Esophagus mucosa (tissue), 1 donor: ENCODE data around the gene CEP152. TPM values are rescaled to one million over a fixed set of nuclear protein-coding genes. Genes with fewer than 3 reads are reported as not detected.
"Not testable (repeated sequence)": the region's sequence is repeated elsewhere in the genome, so short reads cannot be mapped to it uniquely, and the experiment has no call there.

Experiments used
- ATAC-seq: fragments of 200-7000 bp; cut with Tn5 transposase; one replicate; pipeline ENCODE4 v1.9.1; 2020
- total RNA-seq: library from RNA; stranded (reverse); gene quantifications from one replicate; pipeline ENCODE4 v1.2.4, GENCODE V29; 2023
- donor health status: DM: yes; HTN: yes; CAD: no.

The CEP152 gene, protein sequence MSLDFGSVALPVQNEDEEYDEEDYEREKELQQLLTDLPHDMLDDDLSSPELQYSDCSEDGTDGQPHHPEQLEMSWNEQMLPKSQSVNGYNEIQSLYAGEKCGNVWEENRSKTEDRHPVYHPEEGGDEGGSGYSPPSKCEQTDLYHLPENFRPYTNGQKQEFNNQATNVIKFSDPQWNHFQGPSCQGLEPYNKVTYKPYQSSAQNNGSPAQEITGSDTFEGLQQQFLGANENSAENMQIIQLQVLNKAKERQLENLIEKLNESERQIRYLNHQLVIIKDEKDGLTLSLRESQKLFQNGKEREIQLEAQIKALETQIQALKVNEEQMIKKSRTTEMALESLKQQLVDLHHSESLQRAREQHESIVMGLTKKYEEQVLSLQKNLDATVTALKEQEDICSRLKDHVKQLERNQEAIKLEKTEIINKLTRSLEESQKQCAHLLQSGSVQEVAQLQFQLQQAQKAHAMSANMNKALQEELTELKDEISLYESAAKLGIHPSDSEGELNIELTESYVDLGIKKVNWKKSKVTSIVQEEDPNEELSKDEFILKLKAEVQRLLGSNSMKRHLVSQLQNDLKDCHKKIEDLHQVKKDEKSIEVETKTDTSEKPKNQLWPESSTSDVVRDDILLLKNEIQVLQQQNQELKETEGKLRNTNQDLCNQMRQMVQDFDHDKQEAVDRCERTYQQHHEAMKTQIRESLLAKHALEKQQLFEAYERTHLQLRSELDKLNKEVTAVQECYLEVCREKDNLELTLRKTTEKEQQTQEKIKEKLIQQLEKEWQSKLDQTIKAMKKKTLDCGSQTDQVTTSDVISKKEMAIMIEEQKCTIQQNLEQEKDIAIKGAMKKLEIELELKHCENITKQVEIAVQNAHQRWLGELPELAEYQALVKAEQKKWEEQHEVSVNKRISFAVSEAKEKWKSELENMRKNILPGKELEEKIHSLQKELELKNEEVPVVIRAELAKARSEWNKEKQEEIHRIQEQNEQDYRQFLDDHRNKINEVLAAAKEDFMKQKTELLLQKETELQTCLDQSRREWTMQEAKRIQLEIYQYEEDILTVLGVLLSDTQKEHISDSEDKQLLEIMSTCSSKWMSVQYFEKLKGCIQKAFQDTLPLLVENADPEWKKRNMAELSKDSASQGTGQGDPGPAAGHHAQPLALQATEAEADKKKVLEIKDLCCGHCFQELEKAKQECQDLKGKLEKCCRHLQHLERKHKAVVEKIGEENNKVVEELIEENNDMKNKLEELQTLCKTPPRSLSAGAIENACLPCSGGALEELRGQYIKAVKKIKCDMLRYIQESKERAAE (N-terminal part only)
- 4.5 TPM for total RNA-seq

DNA sequence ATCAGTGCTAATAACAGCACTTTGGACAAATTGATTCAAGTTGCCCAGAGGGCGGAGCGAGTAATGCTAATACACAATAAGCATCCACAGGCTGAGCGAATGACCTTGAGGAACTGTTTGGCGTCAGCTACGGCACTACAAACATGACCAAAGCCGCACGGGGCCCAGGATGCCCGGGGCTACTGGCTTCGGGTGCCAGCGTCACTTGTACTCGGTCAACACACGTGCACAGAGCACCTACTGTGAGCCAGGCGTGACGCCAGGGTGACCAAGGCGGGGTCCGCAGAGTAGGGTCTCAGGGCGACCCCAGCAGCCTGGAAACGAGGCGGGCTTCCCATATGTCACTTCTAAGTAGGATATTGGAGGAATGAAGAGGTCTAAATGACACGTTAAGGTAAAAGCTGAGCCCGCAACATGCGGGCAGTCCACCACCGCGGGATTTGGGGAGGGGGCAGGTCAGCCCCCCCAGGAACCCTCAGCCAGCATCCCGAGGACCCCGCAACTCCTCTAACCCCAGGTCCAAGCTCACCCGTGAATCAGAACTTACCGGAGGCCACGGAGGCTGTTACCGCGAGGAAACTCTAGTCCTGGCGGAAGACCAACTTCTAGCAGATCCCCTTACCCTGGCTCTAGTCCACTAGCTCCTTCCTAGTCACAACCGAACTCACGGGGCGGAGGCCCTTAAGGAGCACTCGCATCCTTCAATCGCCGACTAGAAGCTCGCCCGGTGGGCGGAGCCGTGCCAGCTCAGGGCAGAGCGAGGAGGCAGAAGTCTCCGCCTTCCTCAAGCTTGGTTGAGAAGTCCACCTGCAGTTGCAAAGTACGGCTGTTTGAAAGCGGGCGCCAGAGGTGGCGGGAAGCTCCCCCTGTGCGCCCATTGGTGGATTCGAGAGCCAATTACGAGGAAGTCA is at the start of gene CEP152:
TSS of gene CEP152 (minus strand) at position 656 of the 911 bp plus-strand sequence. CDS start 5,420 bp downstream, outside the sequence.
- ATAC-seq: peak; percentile 100

DNA sequence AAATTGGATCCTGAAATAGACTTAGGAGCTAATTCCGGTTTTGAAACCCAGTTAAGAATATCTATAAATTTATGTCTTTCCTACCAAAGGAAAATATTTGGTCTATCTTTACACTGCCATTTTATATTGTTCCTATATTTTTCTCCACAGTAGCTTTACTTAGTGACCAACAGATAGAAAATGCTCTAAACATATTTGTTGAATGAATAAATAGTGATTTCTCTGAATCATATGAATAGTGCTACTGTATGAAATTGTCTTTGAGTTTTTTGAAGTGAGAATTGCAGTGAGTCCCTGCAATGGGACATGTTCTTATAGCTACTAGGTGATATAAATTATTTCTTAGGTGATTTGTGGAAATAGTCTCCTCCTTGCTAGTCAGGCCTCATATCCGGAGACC is 48.6 kb upstream of the CEP152 start:
- no peak for ATAC-seq

DNA sequence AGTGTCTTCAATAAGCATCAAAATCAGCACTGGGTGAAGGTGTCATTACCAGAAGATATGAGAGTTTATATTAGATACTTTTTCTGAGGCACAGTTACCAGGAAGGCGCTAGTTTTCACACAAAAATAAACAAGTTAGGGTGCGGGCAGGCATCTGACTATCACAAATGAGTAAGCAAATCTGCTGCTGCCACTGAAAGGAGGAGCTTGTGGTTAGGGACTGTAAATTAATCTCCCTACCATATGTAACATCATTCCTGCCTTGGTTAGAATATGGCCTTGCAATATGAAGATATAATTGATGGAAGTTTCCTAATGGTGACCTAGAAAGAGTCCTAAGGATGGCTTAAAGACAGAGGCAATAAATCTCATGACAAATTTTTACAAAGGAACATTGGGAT is 47.5 kb upstream of the CEP152 start:
- ATAC-seq: no peak

DNA sequence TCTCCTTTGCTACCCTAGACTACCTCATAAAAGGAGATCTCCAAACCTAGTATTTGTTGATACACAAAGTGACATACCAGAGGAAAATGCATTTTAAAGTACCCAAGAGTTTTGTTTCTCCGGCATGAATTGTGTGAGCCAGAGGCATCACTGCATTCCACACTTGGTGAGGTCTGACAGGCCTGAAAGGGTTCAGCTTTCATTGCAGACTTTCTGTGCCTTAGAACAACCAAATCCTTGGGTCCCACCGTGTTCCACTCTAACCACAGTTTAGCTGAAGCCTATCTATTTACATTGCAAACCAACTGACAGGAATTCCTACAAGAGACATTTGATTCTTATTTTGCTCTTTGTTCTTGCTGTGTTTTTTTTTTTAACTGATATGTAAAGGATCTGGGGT is 46.1 kb upstream of the CEP152 start:
- ATAC-seq: no peak

DNA sequence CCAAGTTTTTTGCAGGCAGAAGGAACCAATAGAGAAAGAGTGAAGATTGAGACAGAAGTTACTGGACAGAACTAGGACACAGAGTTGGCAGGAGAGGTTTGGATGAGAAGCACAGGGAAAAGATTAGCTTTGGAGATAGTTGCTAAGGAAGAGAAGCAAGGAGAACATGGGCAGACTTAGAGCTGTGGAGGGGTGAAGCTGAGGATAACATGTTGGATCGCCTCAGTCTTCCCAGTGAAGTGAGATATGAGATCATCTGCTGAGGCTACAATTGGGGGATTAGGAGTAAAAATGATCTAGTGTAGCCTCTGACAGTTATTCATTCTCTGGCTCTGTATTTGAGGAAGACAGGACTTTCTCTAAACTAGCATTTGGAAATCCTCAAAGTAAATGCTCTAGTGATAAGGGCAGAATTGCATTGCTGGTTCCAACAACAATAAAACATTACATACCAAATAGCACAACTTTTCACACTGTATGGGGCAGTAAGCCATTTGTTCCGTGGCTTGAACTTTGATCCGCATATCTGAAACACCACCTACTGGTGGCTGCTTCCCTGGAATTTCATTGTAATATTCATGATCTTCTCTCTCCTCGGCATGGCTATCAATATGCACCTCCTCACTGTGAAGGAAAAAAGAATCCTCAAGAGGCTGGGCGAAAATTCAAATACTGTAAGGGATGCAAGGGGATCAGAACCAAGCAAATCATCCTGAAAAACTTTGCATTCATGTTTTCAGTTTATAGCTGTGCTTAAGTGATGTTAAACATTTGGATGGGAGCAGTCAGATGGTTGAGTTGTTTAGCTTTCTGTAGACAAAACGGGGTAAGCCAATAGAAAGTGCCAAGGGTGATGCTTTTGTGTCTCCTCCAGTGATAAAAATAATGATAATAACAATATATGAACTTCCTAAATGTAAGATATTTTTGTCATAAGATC is 44.9 kb upstream of the CEP152 start:
- no peak for ATAC-seq

DNA sequence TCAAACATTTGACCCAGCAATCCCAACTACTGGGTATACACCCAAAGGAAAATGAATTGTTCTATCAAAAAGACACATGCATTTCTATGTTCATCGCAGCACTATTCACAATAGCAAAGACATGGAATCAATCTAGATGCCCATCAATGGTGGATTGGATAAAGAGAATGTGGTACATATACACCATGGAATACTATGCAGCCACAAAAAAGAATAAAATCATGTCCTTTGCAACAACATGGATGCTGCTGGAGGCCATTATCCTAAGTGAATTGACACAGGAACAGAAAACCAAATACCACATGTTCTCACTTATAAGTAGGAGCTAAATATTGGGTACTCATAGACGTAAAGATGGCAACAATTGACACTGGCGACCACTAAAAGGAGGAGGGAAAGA is 43.6 kb upstream of the CEP152 start:
- not testable (repeated sequence) for ATAC-seq

DNA sequence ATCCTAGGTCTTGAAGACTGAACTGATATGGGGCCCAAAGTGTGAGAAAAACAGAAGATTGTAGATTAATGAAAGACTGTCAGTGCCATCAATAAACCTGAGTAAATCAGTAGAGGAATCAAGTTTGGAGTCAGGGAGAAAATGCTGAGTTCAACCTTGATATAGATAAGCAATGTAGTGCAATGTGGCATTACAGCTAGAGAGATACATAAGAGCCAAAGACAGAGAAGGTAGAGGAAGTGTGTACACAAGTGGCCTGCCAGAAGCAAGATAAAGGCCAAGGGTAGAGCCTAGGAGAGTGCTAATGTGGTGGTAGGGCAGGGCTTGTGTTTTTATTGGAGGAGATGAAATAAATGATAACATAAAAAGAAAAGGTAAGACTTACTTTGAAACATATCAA is 41.1 kb upstream of the CEP152 start:
- no peak for ATAC-seq

DNA sequence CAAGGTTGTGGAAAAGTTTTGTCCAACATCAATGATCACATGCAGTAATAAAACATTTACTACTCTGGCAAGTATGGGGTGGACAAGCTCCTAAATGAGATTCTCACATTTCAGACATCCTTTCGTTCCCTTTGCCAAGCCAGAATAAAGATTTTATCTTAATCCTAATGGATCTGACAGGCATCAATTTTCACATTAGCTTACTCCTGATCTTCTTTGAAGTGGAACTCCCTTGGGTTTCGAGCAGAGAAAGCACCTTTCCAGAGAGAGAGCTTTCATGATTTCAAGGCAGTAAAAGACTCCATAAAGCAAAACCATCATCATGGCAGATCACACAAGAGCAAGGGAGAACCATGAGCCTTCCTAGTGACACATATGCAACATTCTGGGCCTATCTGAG is 39.8 kb upstream of the CEP152 start:
- no peak for ATAC-seq

DNA sequence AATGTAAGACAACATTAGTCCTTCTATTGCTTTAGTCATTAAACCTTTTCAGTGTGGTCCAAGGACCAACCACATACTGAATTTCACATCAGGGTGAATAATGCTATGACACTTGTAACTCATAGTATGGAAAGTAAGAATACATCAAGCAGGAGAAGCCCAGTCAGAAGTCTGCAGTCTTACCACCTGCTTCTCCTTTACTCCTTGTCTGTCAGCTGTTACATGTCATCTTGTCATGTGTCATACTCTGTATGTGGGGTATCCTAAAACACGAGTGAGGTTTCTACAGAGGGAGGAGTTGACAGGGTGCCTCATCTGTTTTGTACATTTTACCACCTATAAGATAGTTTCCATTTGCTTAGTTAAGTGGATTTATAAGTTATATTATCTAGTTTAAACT is 34.3 kb upstream of the CEP152 start:
- no peak for ATAC-seq

DNA sequence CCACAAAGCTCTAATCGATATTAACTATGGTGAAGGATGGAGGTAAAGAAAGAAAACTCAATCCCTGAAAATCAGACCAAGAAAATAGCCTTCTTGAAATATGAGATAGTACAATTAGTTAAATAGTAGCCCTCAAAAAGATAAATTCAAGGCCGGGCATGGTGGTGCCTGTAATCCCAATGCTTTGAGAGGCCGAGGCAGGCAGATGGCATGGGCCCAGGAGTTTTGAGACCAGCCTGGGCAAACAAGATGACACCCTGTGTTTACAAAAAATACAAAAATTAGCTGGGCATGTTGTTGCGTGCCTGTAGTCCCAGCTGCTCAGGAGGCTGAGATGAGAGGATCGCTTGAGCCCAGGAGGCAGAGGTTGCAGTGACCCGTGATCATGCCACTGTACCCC is 31.6 kb upstream of the CEP152 start:
- no peak for ATAC-seq

DNA sequence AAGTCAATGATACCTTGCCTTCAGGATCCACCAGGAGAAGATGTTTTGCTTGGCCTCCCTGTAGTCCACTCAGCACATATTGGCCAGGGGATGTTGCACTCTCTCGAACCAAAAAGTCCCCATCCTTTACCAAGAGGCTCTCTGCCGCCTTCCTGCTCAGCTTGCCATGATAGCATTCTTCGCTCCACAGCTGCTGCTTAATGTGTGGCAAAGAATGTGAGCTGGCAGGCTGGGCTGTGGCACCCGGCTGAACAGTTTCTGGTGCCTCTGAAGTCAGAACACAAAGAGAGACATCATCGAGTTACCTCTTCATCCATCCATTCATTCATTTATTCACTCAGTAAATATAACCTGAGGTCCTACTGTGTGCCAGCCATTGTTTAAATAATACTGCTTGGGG is 23.9 kb upstream of the CEP152 start:
- no peak for ATAC-seq

DNA sequence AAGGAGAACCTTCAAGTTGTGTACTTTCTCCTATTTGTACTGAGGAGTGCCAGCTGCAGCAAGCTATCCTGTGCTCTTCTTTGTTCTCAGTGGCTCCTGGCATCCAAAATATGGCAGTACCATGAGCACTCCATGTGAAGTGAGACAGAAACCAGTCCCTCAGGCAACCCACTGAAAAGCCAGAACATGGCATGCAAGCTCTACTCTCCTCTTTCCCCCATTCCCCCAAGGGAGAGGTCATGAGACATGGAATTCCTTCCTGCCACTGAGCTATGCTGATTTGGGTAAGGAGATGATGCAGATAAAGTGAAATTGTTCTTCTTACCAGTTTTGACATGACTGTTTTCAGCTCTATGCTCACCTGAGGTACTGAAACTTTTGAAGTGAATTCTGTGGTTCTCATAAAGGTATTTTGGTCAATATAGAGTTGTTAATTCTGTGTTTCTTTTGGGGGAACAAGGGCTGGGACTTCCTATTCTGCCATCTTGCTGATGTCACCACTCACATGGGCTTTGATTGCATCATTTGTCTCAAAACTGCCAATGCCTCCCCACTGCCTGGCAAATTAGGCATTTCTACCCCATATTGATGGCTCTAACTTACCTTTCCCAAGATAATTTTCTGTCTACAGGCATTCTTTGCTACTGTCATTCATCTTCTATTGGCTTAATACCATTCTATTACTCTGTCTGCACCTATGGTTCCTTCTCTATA is 22.8 kb upstream of the CEP152 start:
- ATAC-seq: no peak

DNA sequence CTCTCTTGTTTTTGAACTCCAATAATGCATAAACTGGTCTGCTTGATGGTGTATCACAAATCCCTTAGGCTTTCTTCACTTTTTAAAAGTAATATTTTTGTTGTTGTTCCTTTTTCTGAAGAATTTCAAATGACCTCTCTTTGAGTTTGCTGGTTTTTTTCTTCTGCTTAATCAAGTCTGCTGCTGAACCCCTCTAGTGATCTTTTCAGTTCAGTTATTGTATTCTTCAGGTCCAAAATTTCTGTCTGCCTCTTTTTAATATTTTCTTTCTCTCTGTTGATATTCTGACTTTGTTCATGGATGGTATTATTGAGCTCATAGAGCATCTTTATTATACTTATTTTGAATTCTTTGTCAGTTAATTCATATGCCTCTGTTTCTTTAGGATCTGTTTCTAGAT is 21.8 kb upstream of the CEP152 start:
- ATAC-seq: no peak

DNA sequence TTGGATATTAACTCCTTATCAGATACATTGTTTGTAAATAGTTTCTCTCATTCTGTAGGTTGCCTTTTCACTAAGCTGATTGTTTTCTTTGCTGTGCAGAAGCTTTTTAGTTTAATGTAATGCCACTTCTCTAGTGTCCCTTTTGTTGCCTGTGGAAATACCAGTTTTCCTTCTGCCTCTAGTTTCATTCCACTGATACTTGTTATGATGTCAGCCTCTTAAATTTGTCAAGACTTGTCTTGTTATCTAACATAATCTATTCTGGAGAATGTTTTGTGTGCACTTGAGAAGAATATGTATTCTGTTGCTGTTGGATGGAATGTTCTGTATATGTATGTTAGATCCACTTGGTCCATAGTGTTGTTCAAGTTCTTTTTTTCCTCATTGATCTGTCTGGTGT is 18.0 kb upstream of the CEP152 start:
- no peak for ATAC-seq

DNA sequence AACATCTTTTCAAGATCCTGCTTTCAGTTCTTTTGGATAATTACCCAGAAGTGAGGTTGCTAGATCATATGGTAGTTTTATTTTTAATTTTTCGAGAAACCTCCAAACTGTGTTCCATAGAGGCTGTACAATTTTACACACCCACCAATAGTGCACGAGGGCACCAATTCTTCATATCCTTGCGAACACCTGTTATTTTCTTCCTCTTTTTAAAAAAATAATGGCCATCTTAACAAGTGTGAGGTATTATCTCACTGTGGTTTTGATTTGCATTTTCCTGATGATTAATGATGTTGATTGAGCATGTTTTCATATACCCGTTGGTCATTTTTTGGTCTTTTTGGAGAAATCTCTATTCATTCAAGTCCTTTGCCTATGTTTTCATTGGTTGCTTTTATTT is 17.6 kb upstream of the CEP152 start:
- ATAC-seq: no peak

DNA sequence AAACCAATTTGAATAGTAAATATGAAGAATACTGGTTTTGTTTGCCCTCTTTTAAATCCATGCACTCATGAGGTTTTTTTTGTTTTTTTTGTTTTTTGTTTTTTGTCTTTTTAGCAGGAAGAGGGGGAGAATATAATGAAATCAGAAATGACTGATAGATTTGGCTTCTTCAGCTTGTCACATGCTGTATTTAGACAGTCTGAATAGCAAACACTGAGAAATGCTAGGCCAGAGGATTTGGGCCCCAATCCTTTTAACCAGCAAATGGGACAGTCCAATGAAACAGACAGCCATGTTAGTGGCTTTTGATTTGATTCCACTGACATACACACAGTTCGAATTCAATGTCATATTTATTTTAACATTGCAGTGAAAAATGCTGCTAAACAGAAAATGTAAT is 14.2 kb upstream of the CEP152 start:
- ATAC-seq: no peak

DNA sequence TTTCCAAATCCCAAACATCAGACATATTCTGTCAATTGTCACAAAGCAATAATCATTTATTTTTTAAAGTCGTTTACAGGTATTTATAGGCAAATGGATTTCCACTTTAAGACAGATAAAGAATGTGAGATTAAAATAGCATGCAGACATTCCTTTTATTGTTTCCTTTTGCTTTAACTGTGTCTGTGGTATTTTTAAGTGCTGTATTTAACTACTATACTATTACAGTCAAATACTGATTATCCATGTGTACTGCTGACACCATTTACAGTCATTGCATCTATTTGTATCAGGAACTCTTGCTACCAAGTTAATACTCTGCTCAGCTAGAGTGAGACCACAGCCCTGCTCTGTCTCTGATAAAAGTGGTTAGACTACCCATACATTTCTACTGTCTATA is 12.8 kb upstream of the CEP152 start:
- no peak for ATAC-seq

DNA sequence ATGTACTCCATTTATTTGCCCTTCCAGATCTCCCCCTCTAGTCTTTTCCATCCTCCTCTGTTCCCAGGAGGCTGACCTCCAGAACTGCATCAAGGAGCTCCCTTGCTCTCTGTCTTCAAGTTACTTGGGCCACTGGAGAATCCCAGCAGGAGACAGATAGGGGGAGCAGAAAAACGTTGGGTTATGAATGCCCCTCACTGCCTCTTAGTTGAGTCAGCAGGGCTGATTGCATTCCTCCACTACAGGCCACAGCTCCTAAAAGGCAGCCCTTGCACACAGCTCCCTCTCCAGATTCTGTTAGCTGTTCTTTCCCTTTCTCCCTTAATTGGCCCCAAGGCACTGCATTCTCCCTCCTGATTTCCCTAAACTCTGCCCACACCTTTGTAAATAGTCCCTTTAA is 12.4 kb upstream of the CEP152 start:
- no peak for ATAC-seq

DNA sequence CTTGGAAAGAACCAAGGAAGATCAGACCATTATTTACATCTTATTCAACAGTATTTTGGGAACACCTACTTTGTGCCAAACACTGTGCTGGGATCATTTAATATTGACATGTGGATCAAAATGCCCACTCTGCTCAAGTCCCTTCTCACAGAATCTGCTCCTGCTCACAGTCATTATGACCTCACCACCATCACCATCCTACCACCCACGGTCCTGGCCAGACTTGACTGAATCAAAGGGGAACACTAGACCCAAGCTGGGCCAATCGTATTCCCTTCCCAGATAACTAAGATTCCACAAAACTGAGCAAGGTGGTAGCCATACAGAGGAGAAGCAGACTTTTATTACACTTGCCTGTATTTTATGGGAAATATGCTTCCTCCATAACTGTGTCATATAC is 3.4 kb upstream of the CEP152 start:
- ATAC-seq: no peak
